ENCODE measurements around the gene SHROOM1.

DNA sequence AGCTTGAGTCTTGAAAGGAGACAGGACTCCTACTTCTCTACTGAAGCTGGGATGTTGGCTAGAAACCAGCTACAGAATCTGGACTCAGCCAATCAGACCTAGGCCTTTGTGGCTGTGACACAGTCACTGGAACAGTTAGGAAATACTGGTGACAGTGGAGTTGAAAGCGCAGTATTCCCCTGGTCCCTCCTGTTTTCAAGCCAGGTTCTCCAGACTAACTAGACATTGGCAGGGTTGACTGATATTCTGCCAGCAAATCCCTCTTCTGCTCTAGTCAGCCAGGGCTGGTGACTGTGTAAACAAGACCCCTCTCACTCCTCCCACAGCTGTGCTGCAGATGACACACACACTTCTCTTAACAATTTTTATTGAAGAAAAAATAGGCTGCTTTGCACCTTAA, 8.7 kb downstream of the SHROOM1 start:
- TF ChIP-seq, protein P1, sequence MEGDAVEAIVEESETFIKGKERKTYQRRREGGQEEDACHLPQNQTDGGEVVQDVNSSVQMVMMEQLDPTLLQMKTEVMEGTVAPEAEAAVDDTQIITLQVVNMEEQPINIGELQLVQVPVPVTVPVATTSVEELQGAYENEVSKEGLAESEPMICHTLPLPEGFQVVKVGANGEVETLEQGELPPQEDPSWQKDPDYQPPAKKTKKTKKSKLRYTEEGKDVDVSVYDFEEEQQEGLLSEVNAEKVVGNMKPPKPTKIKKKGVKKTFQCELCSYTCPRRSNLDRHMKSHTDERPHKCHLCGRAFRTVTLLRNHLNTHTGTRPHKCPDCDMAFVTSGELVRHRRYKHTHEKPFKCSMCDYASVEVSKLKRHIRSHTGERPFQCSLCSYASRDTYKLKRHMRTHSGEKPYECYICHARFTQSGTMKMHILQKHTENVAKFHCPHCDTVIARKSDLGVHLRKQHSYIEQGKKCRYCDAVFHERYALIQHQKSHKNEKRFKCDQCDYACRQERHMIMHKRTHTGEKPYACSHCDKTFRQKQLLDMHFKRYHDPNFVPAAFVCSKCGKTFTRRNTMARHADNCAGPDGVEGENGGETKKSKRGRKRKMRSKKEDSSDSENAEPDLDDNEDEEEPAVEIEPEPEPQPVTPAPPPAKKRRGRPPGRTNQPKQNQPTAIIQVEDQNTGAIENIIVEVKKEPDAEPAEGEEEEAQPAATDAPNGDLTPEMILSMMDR (IDR thresholded peaks at IDR 0.05), result no peak
- no peak for TF ChIP-seq EP300 (IDR thresholded peaks at IDR 0.05)
- no peak for TF ChIP-seq POLR2A (IDR thresholded peaks at IDR 0.05)
- no peak for TF ChIP-seq POLR2AphosphoS5 (IDR thresholded peaks at IDR 0.05)
